Adrenal gland (tissue), 12 donors: Measurements from ENCODE around the gene SASH1. TPM values are rescaled to one million over a fixed set of nuclear protein-coding genes. Genes with fewer than 3 reads are reported as not detected.

Source experiments
- DNase-seq, 7 donors: peaks; one replicate each; pipeline ENCODE4 v3.0.0-alpha.2; 2019 to 2020
- H3K27ac ChIP-seq, 5 donors: fragments of 200-600 bp; sonication (generic) in 4 of 5; 1 replicate in 3 of 5; 2 replicates in 2 of 5; pipeline versions ENCODE4 v1.5.1 to v1.8.0; 2016 to 2020; ENCODE audit warnings: mild to moderate bottlenecking in 1 of 5
- H3K27me3 ChIP-seq: fragments of 200-600 bp; 2 replicates; pipeline ENCODE4 v1.8.0; 2021
- H3K36me3 ChIP-seq, 2 donors: fragments of 200-600 bp; replicated peaks in 1 of 2; 1 replicate in 1 of 2; 2 replicates in 1 of 2; pipeline versions ENCODE4 v1.5.1 to v1.8.0; 2018 to 2022
- H3K4me1 ChIP-seq, 2 donors: fragments of 200-600 bp; replicated peaks in 1 of 2; 1 replicate in 1 of 2; 2 replicates in 1 of 2; pipeline versions ENCODE4 v1.5.1 to v1.8.0; 2018 to 2021
- H3K4me3 ChIP-seq, 4 donors: fragments of 200-600 bp; sonication (generic) in 3 of 4; one replicate each; pipeline ENCODE4 v1.5.1; 2016 to 2018
- H3K9me3 ChIP-seq, 3 donors: fragments of 200-600 bp; sonication (generic) in 1 of 3; replicated peaks in 1 of 3; 1 replicate in 2 of 3; 2 replicates in 1 of 3; pipeline versions ENCODE4 v1.5.1 to v1.8.0; 2016 to 2021
- CTCF ChIP-seq, 6 experiments: fragments of 450-650 bp in 4 of 6; fragments of 200-600 bp in 2 of 6; sonication (generic) in 1 of 6; IDR thresholded peaks; 1 replicate in 5 of 6; 2 replicates in 1 of 6; pipeline versions ENCODE4 v1.5.1 to v1.8.0; 2016 to 2021; ENCODE audit warnings: antibody characterized with exemption in 6 of 6, mild to moderate bottlenecking in 2 of 6, moderate library complexity in 1 of 6
- POLR2A ChIP-seq, 2 donors: fragments of 450-650 bp; IDR thresholded peaks; one replicate each; pipeline ENCODE4 v1.6.1; 2017; ENCODE audit warnings: antibody characterized with exemption in 2 of 2, mild to moderate bottlenecking in 2 of 2, moderate library complexity in 1 of 2
- WGBS, 4 donors: extraction: QIAGEN DNeasy Blood & Tissue Kit in 2 of 4; methylation state at CpG; one replicate each; pipeline versions ENCODE4 v1.1.5 to v1.1.7; 2013 to 2017; 5-methylcytosine and 5-hydroxymethylcytosine counted together
- intact Hi-C, 2 donors: fragments of 100-400 bp; cut with DNase I; formaldehyde crosslinking; loops; one replicate each; pipeline versions ENCODE4 v1.14.1 to v1.15.0; 2022 to 2023
- polyA plus RNA-seq, 3 donors: library from polyadenylated mRNA; stranded (reverse); fragments of 200-250 nt in 2 of 3; fragments of 350-450 nt in 1 of 3; fragmentation: Illumina TruSeq in 1 of 3; extraction: RNeasy Lipid Tissue Mini Kit (QIAGEN cat#74804) in 1 of 3; gene quantifications; one replicate each; pipeline ENCODE4 v1.2.3, GENCODE V29; 2013 to 2014
- total RNA-seq, 9 donors: library from RNA; depleted of rRNA in 4 of 9; stranded (reverse); fragments of >200 nt in 4 of 9; fragments of 120-200 nt in 1 of 9; fragmentation: NEBNext Ultra II Directional in 1 of 9; extraction: Animal tissue kit (Norgen Biotek cat#: 25700) in 1 of 9; gene quantifications; one replicate each; pipeline versions ENCODE4 v1.1.0 to v1.2.4, GENCODE V29; 2013 to 2023
- donor health status: healthy with polysubstance abuse.
- donor health status: Bipolar disorder and iron deficiency.
- donor health status: DM: yes; HTN: yes; CAD: no.
- donor health status: DM: no; HTN: no; CAD: no.
- donor health status: DM: no; HTN: no; CAD: no.
- donor health status: DM: yes; HTN: yes; CAD: no.

Gene SASH1
- total and polyA plus RNA-seq, 12 donors = 5.5 to 30.7 (median 16.7) TPM

- Histone ChIP-seq H3K27ac (no peak overlapping the region), H3K27me3 (no peaks in the 10 kb centered on the region), H3K4me1 (no peaks in the 10 kb centered on the region), H3K4me3 (no peak overlapping the region), H3K36me3 (no peaks in the 10 kb centered on the region), H3K9me3 (no peaks in the 10 kb centered on the region)
- 52 to 62% (median 61%) methylated on average over 4 of the region's 4 CpGs for WGBS, 4 donors
- DNase-seq = no peak
- TF ChIP-seq POLR2A (IDR thresholded peaks at IDR 0.05) (no peak), CTCF (IDR thresholded peaks at IDR 0.05) (no peak)
- intact Hi-C loops = no loop called here
These were observed 4.9 kb downstream of the SASH1 start for GRCh38 chr6:148347441-148348054.

DNA sequence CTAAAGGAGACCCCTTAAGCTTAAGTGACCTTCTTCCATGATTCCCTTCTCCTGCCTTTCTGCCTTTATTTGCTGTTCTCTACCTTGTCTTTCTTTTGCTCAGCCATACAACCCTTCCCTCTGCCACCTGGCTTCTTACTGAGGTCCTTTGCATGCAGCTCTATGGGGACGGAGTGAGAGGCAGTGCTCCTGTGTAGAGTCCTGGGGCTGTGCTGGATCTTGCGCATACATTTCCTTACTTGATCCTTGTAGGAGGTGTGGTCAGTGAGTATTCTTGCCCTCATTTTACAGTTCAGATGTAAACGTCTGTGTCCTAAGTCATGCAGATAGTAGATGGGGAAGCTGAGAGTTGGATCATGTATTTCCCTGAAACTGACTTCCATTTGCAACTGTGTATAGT is 5.7 kb downstream of the SASH1 start:
- intact Hi-C loops = no loop called here
- no peaks in the 10 kb centered on the region for H3K4me1 ChIP-seq
- TF ChIP-seq CTCF (IDR thresholded peaks at IDR 0.05) = no peak
- no peaks in the 10 kb centered on the region for H3K36me3 ChIP-seq
- DNase-seq = no peak
- H3K27me3 ChIP-seq = no peaks in the 10 kb centered on the region
- H3K9me3 ChIP-seq = no peaks in the 10 kb centered on the region
- no peak overlapping the region for H3K4me3 ChIP-seq
- 65 to 89% (median 75%) methylated on average over 3 of the region's 3 CpGs for WGBS, 4 donors
- no peak overlapping the region for H3K27ac ChIP-seq

DNA sequence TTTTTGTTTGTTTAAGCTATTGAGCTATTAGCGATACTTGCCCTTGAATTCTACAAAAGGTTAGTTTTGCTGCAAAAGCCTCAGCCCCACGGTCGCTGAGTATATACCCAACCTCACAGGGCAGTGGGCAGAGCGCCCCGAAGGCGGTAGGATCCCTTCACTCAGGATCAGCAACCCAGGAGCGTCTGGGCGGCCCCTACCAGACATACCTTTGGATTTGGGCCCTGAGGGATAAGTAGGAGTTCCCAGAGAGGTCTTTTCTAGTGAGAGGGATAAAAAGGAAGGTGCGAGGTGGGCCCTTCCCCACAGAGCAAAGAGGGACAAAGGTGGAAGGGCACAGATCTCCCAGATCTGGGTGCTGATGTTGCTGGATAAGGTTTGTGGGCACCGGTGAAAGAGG is 6.1 kb downstream of the SASH1 start:
- intact Hi-C loops = no loop called here
- H3K36me3 ChIP-seq = no peaks in the 10 kb centered on the region
- TF ChIP-seq POLR2A (IDR thresholded peaks at IDR 0.05) (no peak), CTCF (IDR thresholded peaks at IDR 0.05) (no peak)
- WGBS, 4 donors = 71 to 93% (median 86%) methylated on average over 10 of the region's 10 CpGs
- H3K27me3 ChIP-seq = no peaks in the 10 kb centered on the region
- no peak overlapping the region for H3K27ac ChIP-seq
- H3K4me3 ChIP-seq = no peak overlapping the region
- no peaks in the 10 kb centered on the region for H3K4me1 ChIP-seq
- DNase-seq = no peak
- H3K9me3 ChIP-seq = no peaks in the 10 kb centered on the region

- Histone ChIP-seq H3K4me1 (no peaks in the 10 kb centered on the region), H3K27me3 (no peaks in the 10 kb centered on the region), H3K36me3 (no peaks in the 10 kb centered on the region), H3K9me3 (no peaks in the 10 kb centered on the region), H3K27ac (no peak overlapping the region), H3K4me3 (no peak overlapping the region)
- DNase-seq = no peak
- WGBS, 4 donors = 86 to 93% (median 89%) methylated on average over 9 of the region's 9 CpGs
- intact Hi-C loops = no loop called here
- TF ChIP-seq CTCF (IDR thresholded peaks at IDR 0.05) (no peak), POLR2A (IDR thresholded peaks at IDR 0.05) (no peak)
These were observed 6.8 kb downstream of the SASH1 start for GRCh38 chr6:148349466-148349865.
